GM04503 (cell line): ENCODE data around the gene APBB3.
"Not testable (repeated sequence)": the region's sequence is repeated elsewhere in the genome, so short reads cannot be mapped to it uniquely, and the experiment has no call there.

Source experiments
- DNase-seq: peaks from one replicate; pipeline ENCODE4 v3.0.0-alpha.2; 2012; ENCODE audit warnings: low read depth

Gene APBB3, protein sequence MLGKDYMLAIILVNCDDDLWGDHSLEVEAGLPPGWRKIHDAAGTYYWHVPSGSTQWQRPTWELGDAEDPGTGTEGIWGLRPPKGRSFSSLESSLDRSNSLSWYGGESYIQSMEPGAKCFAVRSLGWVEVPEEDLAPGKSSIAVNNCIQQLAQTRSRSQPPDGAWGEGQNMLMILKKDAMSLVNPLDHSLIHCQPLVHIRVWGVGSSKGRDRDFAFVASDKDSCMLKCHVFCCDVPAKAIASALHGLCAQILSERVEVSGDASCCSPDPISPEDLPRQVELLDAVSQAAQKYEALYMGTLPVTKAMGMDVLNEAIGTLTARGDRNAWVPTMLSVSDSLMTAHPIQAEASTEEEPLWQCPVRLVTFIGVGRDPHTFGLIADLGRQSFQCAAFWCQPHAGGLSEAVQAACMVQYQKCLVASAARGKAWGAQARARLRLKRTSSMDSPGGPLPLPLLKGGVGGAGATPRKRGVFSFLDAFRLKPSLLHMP

DNA sequence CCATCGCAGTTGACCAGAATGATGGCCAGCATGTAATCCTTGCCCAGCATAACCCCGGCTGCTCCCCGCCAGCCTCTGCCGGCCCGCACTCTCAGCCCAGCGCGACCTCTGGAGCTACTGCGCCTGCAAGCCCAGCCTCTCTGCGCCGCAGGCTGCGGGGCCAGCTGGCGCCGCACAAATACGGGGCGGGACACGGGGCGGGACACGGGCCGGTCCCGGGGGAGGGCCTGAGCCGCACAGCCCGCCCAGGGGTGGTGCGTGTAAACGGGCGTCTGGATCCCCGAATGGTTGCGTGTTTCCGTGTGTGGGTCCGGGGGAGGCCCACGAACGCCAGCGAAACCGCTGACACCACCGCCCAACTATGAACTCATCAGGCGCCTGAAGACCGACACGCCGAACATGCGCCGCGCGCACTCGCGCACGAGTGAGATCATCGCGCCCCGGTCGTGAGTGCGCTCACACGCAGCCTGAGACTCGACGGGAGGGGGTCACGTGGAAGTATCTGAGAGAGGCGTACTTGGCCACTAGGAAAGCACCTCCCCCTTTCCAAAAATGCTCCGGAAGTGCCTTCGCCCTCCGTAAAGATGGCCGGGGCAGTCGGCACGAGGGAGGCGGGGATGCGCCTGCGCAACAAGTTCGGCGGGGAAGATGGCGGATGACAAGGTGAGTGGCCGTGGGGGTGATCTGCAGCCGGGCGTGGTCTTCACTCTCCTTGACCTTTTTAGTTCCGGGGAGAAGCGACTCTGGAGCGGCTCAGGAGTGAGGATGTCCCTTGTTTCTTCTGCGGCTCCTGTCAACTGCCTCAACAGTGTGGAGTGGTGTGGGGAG, at the start of gene APBB3, which contains the start of gene SLC35A4:
Gene APBB3 (minus strand): TSS at position 403 of the 828 bp plus-strand sequence. CDS start 353 bp downstream, at position 50.
Gene SLC35A4 (plus strand): TSS at position 633 of the 828 bp plus-strand sequence. CDS start 2,342 bp downstream, outside the sequence.
- peak; percentile 97 for DNase-seq

DNA sequence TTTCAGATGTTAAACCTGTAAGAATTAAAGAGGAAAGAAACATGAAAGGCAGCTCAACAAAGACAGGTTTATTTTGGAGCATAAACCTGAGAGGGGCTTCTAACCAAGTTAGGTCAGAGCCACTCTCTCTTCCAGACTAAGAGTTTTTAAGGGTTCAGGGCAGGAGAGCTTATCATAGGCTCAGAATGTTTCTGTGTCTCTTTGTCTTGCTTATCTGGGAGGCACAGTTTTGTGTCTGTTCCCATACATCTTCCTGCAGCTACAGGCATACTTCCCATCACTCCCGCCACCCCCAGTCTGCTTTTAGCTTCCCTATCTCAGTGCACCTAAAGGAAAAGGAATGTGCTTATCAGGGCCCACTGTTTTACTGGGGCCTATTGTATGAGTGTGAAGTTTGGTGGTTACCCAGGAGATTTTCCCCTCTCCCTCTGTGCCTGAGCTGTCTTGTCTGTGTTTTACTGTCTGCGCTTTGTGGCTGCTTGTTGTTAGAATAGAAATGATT, 46.7 kb upstream of the APBB3 start:
- DNase-seq: no peak

DNA sequence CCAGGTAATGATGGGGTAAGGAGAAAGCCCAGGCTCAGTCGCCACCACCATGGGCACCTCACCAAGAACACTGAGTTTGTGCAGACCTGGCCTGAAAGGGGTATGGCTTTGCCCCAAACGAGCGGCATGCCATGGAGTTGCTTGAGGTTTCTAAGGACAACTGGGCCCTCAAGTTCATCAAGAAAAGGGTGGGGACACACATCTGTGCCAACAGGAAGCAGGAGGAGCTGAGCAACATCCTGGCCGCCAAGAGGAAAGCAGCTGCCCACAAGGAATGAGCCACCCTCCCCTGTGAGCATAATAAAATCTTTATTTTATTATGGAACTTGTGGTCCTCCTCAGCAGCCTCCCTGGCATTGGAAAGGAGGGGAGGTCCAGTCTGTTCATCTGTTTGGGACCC, 44.7 kb upstream of the APBB3 start:
- no peak for DNase-seq

DNA sequence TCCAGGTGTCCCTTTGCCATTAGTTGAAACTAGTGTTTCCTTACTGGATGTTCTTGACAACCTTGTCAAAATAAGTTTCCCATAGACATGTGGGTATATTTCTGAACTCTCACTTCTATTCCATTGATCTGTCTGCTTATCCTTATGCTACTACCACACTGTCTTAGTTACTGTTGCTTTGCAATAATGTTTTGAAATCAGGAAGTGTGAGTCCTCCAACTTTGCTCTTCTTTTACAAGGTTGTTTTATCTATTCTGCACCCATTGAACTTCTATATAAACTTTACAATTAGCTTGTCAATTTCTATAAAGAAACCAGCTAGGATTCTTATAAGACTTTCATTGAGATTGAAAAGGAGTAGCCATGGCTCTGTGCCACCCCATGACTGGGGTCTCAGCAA, 44.3 kb upstream of the APBB3 start:
- DNase-seq: no peak

DNA sequence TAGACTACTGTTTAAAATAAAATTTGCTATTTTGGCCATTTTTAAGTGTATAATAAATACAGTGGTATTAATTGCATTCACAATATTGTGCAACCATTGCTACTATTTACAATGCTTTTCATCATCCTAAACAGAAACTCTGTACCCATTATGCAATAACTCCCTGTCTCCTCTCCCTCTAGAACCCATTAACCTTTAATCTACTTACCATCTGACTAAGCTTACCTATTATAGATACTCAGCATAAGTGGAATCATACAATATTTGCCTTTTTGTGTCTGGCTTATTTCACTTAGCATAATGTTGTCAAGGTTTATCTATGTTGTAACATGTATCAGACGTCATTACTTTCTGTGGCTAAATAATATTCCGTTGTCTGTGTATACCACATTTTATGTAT, 42.6 kb upstream of the APBB3 start:
- no peak for DNase-seq

DNA sequence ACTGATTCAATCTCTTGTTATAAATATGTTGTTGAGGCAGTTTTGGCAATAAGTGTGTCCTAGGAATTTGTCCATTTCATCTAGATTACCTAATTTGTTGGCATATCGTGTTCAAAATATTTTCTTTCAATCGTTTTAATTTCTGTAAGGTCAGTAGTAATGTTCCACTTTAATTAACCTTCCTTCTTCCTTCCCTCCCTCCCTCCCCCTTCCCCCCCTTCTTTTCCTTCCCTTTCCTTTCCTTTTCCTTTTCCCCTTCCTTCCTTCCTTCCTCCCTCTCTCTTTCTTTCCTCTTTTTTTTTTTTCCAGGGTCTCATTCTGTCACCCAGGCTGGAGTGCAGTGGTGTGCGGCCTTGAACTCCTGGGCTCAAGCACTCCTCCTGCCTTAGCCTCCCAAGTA, 41.5 kb upstream of the APBB3 start:
- no peak for DNase-seq

DNA sequence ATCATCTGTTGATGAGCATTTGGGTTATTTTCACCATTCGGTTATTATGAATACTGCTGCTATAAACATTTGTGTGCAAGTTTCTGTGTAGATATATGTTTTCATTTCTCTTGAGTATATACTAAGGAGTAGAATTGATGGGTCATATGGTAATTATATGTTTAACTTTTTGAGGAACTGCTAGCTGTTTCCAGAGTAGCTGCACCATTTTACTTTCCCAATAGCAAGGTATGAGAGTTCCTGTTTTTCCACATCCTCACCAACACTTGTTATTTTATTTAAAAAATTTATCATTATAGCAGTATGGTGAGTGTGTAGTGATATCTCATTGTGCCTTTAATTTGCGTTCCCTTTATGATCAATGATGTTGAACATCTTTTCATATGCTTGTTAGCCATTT, 39.3 kb upstream of the APBB3 start:
- no peak for DNase-seq

DNA sequence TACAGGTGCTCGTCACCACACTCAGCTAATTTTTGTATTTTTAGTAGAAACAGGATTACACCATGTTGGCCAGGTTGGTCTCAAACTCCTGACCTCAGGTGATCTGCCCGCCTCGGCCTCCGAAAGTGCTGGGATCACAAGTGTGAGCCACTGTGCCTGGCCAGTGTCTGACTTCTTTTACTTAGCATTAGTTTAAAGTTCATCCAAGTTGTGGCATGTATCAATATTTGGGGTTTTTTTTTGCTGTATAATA, 39.0 kb upstream of the APBB3 start:
- not testable (repeated sequence) for DNase-seq

DNA sequence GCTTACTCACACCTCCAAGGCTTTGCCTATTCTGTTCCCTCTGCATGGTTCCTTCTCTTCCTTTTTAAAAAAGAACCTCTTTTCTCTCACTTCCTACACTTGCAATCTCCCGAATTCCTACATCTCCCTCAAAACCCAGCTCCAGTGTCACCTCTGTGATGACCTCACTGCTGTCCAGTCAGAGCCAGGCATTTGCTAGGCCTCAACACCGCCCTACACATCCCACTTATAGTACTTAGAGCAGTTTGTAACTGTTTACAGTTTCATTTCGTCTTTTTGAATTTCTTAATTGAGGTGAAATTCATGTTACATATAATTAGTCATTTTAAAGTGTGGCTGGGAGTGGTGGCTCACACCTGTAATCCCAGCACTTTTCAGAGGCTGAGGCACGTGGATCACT, 37.7 kb upstream of the APBB3 start:
- DNase-seq: no peak

DNA sequence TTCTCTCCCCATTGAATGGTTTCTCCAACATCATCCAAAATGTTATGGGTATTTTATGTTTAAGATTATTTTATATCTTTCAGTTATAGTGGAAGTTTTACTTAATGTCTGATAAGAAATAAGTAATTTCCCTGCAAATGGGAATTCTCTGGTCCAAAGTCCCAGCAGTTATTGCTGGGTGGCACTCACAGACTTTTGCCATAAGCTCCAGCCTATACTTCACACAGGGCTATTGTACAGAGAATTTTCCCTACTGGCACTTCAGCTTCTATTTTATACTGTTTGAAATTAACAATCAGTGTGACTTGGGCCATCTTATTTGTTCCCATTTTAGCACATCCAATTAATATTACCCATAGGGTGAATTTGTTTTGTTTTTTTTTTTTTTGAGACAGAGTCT, 35.7 kb upstream of the APBB3 start:
- DNase-seq: no peak

DNA sequence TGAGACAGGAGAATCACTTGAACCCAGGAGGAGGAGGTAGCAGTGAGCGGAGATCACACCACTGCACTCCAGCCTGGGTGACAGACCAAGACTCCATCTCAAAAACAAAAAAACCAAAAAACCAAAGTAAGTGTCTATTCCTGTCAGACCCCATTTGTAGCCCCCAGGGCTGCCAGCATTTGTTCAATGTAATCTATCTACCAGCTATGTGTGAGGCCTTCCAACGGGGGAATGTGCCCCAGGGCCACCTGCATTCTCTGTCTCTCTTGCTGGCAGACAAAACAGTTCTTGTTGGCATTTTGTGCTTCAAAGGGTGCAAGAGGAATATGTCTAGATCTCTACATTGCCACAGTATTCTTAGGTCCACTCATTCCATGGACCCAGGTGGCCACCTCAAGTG, 34.4 kb upstream of the APBB3 start:
- DNase-seq: no peak

DNA sequence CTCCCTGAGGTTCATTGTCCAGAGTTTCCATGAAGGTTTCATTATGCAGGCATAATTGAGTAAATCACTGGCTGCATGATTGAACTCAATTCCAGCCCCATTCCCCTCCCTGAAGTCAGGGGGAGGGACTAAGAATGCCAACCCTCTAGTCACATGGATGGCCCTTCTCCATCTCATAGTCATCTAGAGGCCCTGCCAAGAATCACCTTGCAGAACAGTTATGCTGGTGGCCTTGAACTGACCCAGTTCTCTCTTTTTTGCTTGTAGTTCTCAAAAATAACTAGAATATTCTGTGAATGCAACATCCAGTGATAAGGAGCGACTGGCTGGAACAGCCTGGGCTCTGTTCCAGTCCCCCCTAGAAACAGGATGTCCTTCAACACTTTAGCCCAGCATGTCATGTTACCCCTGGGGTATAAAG, 31.9 kb upstream of the APBB3 start:
- DNase-seq: no peak

DNA sequence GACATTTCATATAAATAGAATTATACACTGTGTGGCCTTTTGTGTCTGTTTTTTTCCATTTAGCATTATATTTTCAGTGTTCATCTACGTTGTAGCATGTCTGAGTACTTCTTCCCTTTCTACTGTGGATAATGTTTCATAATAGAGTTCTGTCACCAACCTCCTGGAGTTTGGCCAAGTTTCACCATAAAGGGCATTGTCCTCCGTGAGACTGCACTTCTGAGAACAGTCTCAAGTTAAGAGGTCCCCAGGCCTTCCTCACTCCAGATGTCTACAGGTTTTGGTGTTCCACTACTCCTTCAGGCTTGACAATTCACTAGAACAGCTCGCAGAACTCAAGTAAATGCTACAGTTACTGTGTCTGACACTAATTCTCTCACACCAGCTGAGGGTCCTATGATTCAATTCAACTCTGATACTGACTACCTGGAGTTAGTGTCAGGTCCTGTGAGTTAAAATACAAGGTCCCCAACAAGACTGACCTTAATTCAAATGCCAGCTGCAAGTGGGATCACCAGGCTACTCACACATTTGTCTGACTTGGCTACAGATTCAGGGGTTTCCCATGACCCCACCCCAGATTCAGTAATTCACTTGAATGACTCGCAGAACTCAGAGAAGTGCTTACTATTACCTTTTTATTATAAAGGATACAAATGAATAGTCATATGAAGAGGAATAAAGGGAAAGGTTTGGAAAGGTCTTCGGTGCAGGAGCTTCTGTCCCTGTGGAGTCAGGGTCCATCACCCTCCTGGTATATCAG, 31.3 kb upstream of the APBB3 start:
- no peak for DNase-seq

DNA sequence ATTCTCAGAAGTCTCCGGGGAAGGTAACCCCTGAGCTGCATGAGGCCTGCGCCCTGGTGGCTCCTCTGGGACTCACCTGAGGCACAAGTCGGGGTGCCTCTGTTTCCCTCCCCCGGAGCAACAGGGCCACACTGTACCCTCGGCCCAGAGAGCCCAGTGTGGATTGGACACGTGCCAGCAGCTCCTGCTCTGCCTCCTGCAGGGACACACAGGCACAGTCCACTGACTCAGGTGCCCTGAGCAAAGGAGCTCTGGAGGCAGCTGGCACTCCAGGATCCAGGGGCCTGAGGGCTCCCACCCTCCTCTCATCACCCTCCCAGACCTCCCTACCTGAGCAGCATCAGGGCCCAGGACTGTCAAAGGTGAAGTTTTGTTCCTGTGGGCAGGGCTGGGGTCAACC, 29.8 kb upstream of the APBB3 start:
- no peak for DNase-seq

DNA sequence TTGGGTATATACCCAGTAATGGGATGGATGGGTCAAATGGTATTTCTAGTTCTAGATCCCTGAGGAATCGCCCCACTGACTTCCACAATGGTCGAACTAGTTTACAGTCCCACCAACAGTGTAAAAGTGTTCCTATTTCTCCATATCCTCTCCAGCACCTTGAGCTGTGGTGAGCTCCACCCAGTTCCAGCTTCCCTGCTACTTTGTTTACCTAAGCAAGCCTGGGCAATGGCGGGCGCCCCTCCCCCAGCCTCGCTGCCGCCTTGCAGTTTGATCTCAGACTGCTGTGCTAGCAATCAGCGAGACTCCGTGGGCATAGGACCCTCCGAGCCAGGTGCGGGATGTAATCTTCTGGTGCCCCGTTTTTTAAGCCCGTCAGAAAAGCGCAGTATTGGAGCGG, 28.7 kb upstream of the APBB3 start:
- DNase-seq: not testable (repeated sequence)

DNA sequence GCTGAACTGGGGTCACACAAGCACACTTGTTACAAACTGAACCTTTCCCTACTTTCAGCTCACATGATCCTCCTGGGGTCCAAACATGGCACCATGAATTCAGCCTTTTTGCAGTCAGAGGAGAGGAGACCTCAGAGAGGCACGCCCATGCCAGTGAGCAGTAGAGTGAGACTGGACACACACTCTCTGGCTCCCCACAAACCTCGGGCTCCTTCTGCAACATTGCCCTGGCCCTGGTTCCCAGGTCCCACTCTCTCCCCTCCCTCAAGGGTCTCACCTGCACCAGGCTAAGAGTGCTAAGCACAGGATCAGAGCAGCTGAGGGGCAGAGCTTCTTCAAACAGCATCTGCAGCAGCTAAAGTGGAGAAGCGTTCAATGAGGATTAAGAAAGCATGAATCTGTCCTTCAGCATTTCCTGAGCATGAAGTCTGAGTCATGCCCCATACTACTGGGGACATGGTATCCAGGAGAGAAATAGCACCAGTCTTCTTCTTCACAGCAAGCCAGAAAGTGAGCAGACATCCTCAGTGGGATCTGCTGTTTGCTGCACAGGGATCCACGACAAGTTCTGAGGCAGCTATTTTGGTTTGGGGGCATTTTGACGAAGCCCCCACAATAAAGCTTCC, 27.5 kb upstream of the APBB3 start:
- no peak for DNase-seq

DNA sequence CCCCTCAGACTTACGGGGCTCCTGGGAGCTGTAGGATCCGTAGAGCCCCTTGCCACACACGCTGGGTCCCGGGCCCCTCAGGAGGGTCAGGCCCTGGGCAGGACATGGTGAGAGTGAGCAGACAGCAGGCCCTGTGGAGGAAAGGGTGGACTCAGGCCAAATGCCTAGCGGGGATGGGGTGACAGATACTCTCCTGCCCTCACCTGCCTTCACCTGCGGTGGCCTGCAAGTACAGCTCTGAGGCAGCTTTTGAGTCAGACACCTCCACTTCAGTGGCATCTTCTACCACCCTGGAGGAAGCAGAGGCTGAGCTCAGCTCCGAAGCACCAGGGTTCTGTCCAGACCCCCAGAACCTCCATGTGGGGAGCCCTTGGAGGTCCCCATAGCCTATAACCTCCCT, 26.5 kb upstream of the APBB3 start:
- DNase-seq: no peak

DNA sequence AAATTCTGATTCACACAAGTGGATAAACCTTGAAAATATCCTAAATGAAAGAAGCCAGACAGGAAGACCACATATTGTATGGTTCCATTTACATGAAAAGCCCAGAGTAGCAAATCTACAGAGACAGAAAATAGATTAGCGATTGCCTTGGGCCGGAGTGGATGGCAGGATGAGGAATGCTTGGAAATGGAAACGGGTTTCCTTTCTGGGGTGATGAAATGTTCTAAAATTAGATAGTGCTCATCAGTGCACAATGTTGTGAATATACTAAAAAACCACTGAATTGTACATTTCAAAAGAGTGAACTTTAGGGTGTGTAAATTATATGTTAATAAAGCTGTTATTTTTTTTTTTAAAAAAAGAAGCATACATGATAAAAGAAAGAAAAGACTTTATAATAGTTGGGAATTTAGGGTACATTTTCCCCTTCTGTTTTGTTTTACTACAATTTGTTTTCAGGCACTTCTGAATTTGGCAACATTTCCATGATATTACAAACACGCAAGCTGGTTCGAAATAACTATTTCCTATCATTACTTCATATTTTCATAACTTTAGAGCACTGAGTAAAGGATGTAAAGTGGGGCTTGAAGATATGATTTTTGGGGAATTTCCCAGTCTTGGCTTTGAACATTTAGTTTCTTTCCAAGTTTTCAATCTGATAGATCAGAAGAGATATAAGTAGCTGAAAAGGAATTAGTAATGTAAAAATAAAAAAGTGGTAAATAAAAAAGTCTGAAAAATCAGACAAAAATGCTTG, 24.1 kb upstream of the APBB3 start:
- DNase-seq: no peak

DNA sequence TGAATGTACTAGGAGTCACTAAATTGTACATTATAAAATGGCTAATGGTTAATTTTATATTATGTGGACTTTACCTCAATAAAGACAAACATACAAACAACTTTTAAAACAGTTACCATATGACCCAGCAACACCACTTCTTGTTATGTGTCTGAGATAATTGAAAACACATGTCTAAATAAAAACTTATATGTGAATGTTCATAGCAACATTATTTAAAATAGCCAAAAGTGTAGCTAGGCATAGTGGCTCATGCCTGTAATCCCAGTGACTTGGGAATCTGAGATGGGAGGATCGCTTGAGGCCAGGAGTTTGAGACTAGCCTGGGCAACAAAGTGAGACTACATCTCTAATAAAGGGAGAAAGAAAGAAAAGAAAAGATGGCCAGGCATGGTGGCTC, 23.1 kb upstream of the APBB3 start:
- no peak for DNase-seq

DNA sequence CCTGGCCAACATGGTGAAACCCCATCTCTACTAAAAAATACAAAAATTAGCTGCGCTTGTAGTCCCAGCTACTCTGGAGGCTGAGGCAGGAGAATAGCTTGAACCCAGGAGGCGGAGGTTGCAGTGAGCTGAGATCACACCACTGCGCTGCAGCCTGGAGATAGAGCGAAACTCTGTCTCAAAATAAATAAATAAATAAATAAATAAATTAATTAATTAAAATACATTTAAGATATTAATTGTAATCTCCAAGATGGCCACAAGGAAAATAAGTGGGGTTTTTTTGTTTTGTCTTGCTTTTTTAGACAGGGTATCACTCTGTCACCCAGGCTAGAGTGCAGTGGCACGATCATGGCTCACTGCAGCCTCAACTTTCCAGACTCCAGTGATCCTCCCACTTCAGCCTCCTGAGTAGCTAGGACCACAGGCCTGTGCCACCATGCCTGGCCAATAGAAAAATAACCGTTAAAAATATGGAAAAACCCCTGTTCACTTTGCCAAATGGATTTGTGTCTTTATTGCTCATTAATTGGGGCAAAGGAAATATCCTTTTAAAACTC, 14.9 kb upstream of the APBB3 start:
- DNase-seq: not testable (repeated sequence)

DNA sequence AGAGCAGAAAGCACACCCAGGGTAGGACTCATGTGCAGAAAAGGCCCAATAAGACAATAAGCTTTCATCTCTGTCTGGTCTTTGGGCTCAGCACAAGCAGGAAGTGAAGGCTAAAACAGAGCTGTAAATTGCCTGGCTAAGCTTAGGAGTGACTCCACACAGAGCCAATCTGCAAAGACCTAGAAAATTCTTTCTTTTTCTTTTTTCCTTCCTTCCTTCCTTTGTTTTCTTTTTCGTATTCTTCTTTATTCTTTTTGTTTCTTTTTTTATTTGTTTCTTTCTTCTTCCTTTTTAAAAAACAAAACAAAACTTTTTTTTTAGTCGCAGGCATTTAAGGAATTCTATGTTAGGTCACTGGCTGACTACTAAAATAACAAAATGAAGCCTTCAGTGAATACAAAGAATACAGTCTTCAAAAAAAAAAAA, 12.4 kb upstream of the APBB3 start:
- DNase-seq: no peak
